DMS53 (cell line): ENCODE measurements around the gene COA3.
A peak's percentile ranks its signal among the peaks of the same experiment; 100 is the strongest.

ENCODE experiments used
- DNase-seq: peaks from one replicate; lab custom pipeline; 2025; lab: John Stamatoyannopoulos, UW

The COA3 gene

DNA sequence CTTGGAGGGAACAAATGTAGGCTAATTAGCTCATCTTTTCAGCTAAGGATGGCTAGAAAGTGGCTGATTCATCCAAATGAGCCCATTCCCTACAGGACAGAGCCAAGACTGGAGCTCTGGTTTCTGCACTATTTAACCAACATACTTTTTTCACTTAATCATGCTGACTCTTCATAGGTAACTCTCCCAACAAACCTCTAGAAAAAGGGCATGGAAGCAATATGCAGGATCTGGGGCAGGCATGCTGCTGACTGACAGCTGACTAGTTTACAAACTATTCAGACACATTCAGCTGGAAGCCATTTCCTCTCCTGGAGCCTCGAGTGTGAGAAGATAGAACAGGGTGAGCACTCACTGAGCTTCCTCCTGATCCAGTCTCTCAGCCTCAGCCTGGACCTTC, 19.4 kb upstream of the COA3 start:
- DNase-seq, result no peak

- no peak for DNase-seq
These were observed 16.3 kb upstream of the COA3 start for GRCh38 chr17:42814633-42815399.

DNA sequence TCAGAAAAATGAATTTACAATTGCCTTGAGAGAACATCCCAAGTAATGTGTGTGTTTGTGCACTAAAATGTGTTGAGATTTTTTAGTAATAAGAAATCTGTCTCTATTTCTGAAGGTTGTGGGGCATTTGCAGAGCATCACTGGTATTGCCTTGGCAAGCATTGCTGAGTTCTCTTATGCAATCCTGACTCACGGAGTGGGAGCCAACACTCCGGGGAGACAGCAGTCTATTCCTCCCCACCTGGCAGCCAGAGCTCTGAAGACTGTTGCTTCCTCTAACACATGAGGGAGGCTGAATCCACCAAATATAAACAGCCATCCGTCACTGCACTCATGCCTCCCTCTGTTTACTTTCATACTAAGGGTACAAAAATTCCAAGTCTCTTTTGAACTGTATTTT, 10.7 kb upstream of the COA3 start:
- no peak for DNase-seq

GRCh38 chr17:42806249-42806648, 7.7 kb upstream of the COA3 start:
- peak; percentile 56 for DNase-seq

DNA sequence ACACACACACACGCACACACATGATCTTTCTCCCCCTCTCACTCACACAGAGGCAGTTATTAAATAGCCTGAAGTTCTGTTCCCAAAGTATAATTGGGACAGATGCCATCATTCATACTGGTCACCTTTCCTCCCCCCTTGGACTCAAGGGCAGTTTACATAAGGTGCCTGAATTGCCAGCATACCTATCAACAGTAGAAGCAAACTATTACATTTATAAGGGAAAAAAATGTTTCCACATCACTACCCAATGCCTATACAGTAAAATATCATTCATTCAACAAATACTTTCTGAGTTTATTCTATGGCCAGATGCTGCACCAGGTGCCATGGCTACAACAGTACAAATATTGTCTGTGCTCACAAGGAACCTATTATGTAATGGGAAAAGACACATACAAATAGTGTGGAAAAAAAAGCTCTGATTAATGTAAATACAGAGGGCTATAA, 6.4 kb upstream of the COA3 start:
- DNase-seq, result peak; percentile 96

DNA sequence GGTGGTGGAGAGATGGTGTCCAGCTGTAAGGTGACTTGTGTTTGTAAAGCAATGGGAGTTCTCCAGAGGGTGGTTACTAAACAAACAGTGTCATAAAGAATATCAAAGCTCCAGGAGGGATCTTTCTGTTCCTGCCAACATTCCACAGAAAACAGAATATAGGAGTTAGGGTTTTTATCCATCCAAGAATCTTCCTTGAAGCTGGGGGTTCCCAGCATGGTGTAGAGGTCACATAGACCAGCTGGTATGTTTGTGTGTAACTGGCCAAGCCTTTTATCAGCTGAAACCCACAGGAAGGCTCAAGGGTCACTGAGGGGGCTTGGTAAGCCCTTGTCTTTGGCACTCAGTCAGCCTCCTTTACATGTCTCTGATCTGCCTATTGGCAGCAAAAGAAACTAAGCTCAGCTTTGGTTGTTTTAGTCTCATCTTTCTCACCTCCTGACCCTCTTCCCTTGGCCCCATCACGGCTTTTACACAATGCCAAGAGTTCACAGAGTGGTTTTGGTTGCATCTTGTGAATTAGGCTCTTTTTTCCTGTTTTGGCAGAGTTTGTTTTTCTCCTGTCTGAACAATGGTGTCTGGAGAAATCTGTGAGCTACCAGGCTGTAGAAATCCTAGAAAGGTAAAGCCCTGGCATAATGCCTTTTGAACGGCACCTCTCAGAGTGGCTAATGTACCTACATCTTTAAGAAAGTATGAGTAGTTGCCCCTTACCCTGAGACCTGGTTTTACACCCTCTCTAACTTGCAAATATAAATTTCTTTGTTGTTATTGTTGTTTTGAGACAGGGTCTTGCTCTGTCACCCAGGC, 4.8 kb upstream of the COA3 start:
- no peak for DNase-seq

DNA sequence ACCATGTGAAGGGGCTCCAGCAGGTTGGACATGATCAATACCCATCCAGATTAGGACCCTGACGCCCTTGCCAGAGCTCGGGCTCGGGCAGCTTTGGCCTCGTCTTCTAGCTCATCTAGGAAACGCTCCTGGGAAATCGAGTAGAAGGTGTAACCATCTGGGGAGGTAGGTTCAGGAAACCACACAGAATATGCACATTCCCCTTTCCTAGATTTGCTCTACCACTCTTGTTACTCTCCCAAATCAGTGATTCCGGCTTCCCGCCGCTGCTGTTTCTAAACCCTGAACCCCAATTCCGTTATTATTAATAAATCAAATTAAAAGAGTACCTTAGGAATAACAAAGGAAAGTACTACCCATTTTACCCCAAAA, 507 bp downstream of the COA3 start:
- peak; percentile 54 for DNase-seq

GRCh38 chr17:42797067-42798007, 1.2 kb downstream of the COA3 start:
- DNase-seq, result peak; percentile 80

DNA sequence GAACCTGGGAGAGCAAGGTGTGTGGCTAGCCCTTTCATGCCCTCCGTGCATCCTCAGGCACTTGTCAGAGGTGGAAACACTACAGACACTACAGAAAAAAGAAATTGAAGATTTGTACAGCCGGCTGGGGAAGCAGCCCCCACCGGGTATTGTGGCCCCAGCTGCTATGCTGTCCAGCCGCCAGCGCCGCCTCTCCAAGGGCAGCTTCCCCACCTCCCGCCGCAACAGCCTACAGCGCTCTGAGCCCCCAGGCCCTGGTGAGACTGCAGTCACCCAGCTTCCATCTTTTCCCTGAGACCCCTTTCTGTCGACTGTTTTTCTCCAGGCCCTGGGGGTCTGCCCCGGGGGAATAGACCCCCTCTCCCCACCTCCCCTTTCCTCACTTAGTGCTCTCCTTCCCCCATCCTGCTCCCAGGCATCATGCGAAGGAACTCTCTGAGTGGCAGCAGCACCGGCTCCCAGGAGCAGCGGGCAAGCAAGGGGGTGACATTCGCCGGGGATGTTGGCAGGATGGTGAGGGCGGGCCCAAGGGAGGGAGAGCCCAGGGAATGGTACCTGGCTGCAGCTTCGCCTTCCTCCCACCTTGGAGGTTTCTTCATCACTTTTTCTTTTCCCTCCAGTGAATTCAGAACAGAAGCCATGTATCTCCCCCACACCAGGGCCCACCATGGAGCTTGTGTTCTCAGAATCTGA, 2.3 kb downstream of the COA3 start:
- no peak for DNase-seq

GRCh38 chr17:42795465-42795864, 3.0 kb downstream of the COA3 start:
- DNase-seq, result no peak

GRCh38 chr17:42795061-42795460, 3.4 kb downstream of the COA3 start:
- DNase-seq, result no peak

- no peak for DNase-seq
These were observed 6.0 kb downstream of the COA3 start for GRCh38 chr17:42792545-42792944.

DNA sequence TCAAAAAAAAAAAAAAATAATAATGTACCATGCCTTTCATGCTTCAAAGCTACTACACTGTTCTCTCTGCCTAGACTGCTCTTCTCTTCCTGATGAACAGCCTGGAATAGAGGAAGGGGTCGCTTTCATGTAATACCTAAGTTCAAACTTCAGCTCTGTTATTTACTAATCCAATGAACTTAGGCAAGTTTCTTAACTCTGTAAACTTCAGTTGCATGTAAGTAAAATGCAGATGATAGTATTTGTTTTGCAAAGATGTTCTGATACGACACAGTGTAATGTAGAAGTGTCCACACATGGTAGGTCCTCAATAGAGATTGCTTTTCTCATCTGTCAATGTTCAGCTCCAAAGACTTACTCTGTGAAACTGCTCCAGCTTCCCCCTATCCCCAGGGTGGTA, 6.6 kb downstream of the COA3 start:
- no peak for DNase-seq

DNA sequence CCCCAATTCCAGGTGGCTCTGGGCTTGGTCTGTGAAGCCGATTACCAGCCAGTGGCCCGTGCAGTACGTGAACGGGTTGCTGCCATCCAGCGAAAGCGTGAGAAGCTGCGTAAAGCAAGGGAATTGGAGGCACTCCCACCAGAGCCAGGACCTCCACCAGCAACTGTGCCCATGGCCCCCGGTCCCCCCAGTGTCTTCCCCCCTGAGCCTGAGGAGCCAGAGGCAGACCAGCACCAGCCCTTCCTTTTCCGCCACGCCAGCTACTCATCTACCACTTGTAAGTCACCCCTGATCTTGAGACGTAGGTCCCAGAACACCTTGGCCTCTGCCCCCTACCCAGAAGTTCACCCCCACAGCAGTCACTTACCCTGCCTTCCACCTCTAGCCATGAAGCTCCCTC, 11.2 kb downstream of the COA3 start:
- DNase-seq, result no peak

DNA sequence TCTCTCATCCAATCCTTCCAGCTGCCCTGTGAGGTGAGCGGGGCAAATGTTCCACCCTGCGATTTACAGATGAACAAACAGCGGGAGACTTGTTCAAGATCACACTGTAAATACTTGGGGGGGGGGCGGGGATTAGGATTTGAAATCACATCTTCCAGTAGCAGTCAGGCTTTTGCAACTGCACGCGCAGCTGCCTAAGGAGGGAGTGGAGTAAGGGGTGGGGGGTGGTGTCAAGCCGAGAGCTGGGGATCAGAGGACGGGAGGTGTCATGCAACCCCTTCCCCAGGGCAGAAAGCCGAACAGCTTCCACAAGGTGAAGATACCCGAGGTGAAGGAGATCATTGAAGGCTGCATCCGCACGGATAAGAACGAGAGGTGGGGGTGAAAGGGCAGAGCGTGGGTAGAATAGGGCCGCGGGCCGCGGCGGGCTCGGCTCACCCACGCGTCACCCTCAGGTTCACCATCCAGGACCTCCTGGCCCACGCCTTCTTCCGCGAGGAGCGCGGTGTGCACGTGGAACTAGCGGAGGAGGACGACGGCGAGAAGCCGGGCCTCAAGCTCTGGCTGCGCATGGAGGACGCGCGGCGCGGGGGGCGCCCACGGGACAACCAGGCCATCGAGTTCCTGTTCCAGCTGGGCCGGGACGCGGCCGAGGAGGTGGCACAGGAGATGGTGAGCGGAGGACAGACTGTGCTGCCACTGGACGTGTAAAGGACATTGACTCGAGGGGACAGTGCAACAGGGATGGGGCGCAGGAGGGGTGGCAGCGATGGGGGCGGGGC, 13.5 kb downstream of the COA3 start:
- DNase-seq, result peak; percentile 62

DNA sequence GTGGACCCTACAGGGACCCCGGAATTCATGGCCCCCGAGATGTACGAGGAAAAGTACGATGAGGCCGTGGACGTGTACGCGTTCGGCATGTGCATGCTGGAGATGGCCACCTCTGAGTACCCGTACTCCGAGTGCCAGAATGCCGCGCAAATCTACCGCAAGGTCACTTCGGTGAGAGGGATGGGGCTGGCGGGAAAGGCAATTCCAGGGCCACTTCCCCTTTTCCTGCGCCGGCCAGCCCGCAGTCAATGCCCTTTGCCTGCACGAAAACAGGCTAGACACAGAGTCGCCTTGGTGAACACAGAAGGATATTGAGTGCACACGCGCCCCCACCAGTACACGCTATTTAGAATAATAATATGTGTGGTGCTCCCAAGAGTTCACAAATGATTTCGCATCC, 14.1 kb downstream of the COA3 start:
- peak; percentile 62 for DNase-seq

DNA sequence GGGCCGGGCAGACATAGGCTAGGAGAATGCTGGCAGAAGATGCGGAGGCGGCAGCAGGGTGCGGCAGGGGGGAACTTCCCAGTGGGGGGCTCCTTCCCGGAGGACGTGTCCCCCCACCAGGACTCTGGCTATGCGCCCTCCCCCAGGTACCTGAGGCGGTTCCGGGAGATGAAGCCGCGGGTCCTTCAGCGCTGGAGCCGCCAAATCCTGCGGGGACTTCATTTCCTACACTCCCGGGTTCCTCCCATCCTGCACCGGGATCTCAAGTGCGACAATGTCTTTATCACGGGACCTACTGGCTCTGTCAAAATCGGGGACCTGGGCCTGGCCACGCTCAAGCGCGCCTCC, 14.7 kb downstream of the COA3 start:
- DNase-seq, result no peak

DNA sequence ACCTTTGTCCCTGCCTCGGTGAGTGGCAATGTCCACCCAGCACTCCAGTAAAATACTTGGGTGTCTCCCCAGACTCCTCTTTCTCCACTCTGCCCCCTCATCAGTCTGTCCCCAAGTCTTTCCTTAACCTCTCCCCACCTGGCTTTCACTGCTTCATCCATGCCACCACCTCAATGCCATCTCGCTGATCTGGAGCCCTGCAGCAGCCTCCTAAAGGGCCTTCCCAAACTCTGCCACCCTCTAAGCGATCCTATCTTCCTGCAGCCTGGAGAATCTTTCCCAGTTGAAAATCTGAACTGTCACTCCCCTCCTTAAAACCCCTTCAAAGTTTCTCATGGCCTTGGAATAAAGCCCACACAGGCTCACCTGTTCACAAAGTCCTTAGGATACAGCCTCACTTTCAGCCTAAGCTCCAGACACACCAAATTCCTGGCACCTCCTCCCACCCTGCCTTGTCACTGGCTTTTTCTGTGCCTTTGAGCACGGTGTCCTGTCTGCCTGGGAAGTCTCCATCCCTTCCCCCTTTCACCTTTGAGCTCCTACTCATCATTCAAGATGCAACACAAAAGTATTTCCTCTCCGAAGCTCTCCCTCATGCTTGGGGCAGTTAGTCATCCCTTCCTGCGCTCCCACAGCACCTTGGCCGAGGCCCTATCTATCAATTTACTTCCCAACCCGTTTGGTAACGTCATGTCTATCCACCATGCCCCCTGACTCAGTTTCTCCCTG, 15.3 kb downstream of the COA3 start:
- no peak for DNase-seq

DNA sequence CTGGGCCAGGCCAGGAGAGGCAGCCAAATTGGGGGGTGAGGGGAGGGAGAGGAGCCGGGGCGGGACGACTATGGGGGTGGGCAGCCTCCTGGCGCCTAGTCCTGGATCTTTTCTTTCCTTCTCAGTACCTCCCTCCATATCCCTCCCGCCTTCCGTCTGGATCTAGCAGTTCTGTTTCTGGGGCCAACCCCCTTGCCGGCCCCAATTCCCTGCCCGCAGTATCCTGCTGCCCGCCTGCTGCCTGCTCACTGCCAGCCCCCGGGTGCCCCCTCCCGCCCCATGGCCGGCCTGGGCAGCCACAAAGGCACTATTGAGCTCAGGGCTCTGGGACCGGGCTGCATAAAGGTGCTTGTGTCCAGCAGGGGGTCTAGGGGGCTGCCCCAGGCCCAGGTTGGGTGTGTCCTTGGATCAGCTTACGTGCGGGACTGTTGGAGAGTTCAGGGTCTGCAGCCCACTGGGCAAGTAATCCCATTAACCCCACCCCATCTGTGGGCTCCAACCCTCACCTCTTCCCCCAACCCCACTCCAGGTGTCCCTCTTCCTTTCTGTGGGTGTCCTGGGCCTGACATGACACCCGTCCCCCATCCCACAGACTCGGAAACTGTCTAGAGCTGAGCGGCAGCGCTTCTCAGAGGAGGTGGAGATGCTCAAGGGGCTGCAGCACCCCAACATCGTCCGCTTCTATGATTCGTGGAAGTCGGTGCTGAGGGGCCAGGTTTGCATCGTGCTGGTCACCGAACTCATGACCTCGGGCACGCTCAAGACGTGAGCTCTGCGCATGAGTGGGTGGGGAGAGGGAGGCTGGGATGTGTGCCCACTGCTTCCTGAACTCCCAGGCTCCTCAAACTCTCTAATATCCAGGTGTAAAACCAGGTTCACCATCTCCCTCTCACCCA, 16.1 kb downstream of the COA3 start:
- no peak for DNase-seq
